Neural cell (in vitro differentiated cells): ENCODE measurements around the gene CD6. TPM values are rescaled to one million over a fixed set of nuclear protein-coding genes. Genes with fewer than 3 reads are reported as not detected.

Experiments used
- H2AFZ ChIP-seq: fragments of 200-600, 300-800 bp; sonication (generic), shearing (Covaris generic); 2 replicates; pipeline ENCODE4 v1.6.0; 2014; ENCODE audit warnings: low read depth, mild to moderate bottlenecking, antibody characterized with exemption, low read length, moderate library complexity
- H3F3A ChIP-seq: fragments of 200-600 bp; shearing (Covaris generic); 2 replicates; pipeline ENCODE4 v1.6.1; 2016; ENCODE audit warnings: mild to moderate bottlenecking, moderate library complexity, mixed read lengths, antibody characterized with exemption, low read length; ENCODE audit not compliant: insufficient read depth, poor library complexity, severe bottlenecking
- H3K27ac ChIP-seq: fragments of 200-600, 300-800 bp; sonication (generic), shearing (Covaris generic); 2 replicates; pipeline ENCODE4 v1.5.1; 2014; ENCODE audit warnings: mild to moderate bottlenecking, low read length, moderate library complexity
- H3K27me3 ChIP-seq: fragments of 300-800, 200-600 bp; sonication (generic), shearing (Covaris generic); 2 replicates; pipeline ENCODE4 v1.6.0; 2014; ENCODE audit warnings: mild to moderate bottlenecking, low read depth, low read length, moderate library complexity; ENCODE audit not compliant: insufficient read depth
- H3K36me3 ChIP-seq: fragments of 300-800, 200-600 bp; sonication (generic), shearing (Covaris generic); 2 replicates; pipeline ENCODE4 v1.5.1; 2014; ENCODE audit warnings: mild to moderate bottlenecking, antibody characterized with exemption, low read length, moderate library complexity; ENCODE audit not compliant: insufficient read depth
- H3K4me2 ChIP-seq: fragments of 300-800, 200-600 bp; sonication (generic), shearing (Covaris generic); 2 replicates; pipeline ENCODE4 v1.6.0; 2014; ENCODE audit warnings: mild to moderate bottlenecking, low read length
- H3K4me3 ChIP-seq: fragments of 300-800, 200-600 bp; sonication (generic), shearing (Covaris generic); 2 replicates; pipeline ENCODE4 v1.5.1; 2014; ENCODE audit warnings: mild to moderate bottlenecking, low read length, moderate library complexity
- H3K79me2 ChIP-seq: fragments of 200-600 bp; shearing (Covaris generic); replicated peaks from 2 replicates; pipeline ENCODE4 v1.6.0; 2014; ENCODE audit warnings: mild to moderate bottlenecking, low read length, moderate library complexity; ENCODE audit not compliant: insufficient read depth
- H3K9ac ChIP-seq: fragments of 300-800, 200-600 bp; sonication (generic), shearing (Covaris generic); 2 replicates; pipeline ENCODE4 v1.6.1; 2016; ENCODE audit warnings: mild to moderate bottlenecking, low read length, mixed read lengths
- H3K9me2 ChIP-seq: fragments of 200-600 bp; shearing (Covaris generic); 2 replicates; pipeline ENCODE4 v1.6.1; 2016; ENCODE audit warnings: mild to moderate bottlenecking, low read length, mixed read lengths; ENCODE audit not compliant: insufficient read depth
- H3K9me3 ChIP-seq: fragments of 200-600, 300-800 bp; sonication (generic), shearing (Covaris generic); 2 replicates; pipeline ENCODE4 v1.6.1; 2016; ENCODE audit warnings: mild to moderate bottlenecking, mixed run types, low read length, moderate library complexity, mixed read lengths
- H4K20me1 ChIP-seq: fragments of 200-600 bp; shearing (Covaris generic); 2 replicates; pipeline ENCODE4 v1.6.1; 2016; ENCODE audit warnings: mild to moderate bottlenecking, mixed run types; ENCODE audit not compliant: insufficient read depth
- EP300 ChIP-seq: fragments of 450-650 bp; conservative IDR thresholded peaks from 2 replicates; pipeline ENCODE4 v1.6.1; 2014; ENCODE audit warnings: antibody characterized with exemption, mild to moderate bottlenecking, moderate library complexity; ENCODE audit not compliant: poor library complexity, severe bottlenecking
- EZH2 ChIP-seq: fragments of 200-600, 300-800 bp; shearing (Covaris generic), sonication (generic); IDR thresholded peaks from 2 replicates; pipeline ENCODE4 v1.6.1; 2014; ENCODE audit warnings: antibody characterized with exemption, low read length, borderline replicate concordance, mild to moderate bottlenecking; ENCODE audit not compliant: insufficient read depth, poor library complexity, severe bottlenecking
- MXI1 ChIP-seq: fragments of 450-650 bp; conservative IDR thresholded peaks from 2 replicates; pipeline ENCODE4 v1.6.1; 2014; ENCODE audit warnings: antibody characterized with exemption, mild to moderate bottlenecking; ENCODE audit not compliant: poor library complexity, severe bottlenecking
- POLR2AphosphoS5 ChIP-seq: IDR thresholded peaks from 2 replicates; pipeline ENCODE4 v1.6.1; 2012
- RAD21 ChIP-seq: fragments of 450-650 bp; conservative IDR thresholded peaks from 2 replicates; pipeline ENCODE4 v1.6.1; 2014; ENCODE audit warnings: antibody characterized with exemption, mild to moderate bottlenecking, moderate library complexity
- REST ChIP-seq: IDR thresholded peaks from 2 replicates; pipeline ENCODE4 v1.6.1; 2012; ENCODE audit warnings: borderline replicate concordance
- SMC3 ChIP-seq: fragments of 450-650 bp; conservative IDR thresholded peaks from 2 replicates; pipeline ENCODE4 v1.6.1; 2014; ENCODE audit warnings: antibody characterized with exemption, mild to moderate bottlenecking, moderate library complexity; ENCODE audit not compliant: poor library complexity
- TAF1 ChIP-seq: IDR thresholded peaks from 2 replicates; pipeline ENCODE4 v1.6.1; 2012; ENCODE audit warnings: low read depth
- polyA plus RNA-seq: library from polyadenylated mRNA; depleted of rRNA; stranded (reverse); fragments of >200 nt; gene quantifications from 2 replicates; pipeline ENCODE4 v1.2.3, GENCODE V29; 2014
- TF ChIP-seq, protein P1 (sequence below): fragments of 450-650 bp; IDR thresholded peaks from 2 replicates; pipeline ENCODE4 v1.5.1; 2014; ENCODE audit warnings: antibody characterized with exemption, mild to moderate bottlenecking, moderate library complexity; ENCODE audit not compliant: poor library complexity, severe bottlenecking

CD6 gene
- polyA plus RNA-seq, 1 donor from 2014 or later = not detected

- Histone ChIP-seq H3K36me3 (no peaks in the 10 kb centered on the region), H3K27me3 (no peaks in the 10 kb centered on the region), H3K9me2 (no peaks in the 10 kb centered on the region), H3K79me2 (no peaks in the 10 kb centered on the region), H3K27ac (no peak overlapping the region), H3K9me3 (no peaks in the 10 kb centered on the region), H3K4me2 (no peak overlapping the region), H4K20me1 (no peaks in the 10 kb centered on the region), H3K4me3 (no peak overlapping the region), H2AFZ (no peak overlapping the region), H3F3A (no peaks in the 10 kb centered on the region), H3K9ac (no peak overlapping the region)
- TF ChIP-seq TAF1 = no peak
- TF ChIP-seq MXI1 = no peak
- TF ChIP-seq REST = no peak
- no peak for TF ChIP-seq POLR2AphosphoS5
- no peak for TF ChIP-seq EZH2
- TF ChIP-seq EP300 = no peak
- TF ChIP-seq SMC3 = no peak
- no peak for TF ChIP-seq RAD21
- TF ChIP-seq, protein P1, sequence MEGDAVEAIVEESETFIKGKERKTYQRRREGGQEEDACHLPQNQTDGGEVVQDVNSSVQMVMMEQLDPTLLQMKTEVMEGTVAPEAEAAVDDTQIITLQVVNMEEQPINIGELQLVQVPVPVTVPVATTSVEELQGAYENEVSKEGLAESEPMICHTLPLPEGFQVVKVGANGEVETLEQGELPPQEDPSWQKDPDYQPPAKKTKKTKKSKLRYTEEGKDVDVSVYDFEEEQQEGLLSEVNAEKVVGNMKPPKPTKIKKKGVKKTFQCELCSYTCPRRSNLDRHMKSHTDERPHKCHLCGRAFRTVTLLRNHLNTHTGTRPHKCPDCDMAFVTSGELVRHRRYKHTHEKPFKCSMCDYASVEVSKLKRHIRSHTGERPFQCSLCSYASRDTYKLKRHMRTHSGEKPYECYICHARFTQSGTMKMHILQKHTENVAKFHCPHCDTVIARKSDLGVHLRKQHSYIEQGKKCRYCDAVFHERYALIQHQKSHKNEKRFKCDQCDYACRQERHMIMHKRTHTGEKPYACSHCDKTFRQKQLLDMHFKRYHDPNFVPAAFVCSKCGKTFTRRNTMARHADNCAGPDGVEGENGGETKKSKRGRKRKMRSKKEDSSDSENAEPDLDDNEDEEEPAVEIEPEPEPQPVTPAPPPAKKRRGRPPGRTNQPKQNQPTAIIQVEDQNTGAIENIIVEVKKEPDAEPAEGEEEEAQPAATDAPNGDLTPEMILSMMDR = no peak
Observed at GRCh38 chr11:60933416-60934123, 37.9 kb upstream of the CD6 start.

DNA sequence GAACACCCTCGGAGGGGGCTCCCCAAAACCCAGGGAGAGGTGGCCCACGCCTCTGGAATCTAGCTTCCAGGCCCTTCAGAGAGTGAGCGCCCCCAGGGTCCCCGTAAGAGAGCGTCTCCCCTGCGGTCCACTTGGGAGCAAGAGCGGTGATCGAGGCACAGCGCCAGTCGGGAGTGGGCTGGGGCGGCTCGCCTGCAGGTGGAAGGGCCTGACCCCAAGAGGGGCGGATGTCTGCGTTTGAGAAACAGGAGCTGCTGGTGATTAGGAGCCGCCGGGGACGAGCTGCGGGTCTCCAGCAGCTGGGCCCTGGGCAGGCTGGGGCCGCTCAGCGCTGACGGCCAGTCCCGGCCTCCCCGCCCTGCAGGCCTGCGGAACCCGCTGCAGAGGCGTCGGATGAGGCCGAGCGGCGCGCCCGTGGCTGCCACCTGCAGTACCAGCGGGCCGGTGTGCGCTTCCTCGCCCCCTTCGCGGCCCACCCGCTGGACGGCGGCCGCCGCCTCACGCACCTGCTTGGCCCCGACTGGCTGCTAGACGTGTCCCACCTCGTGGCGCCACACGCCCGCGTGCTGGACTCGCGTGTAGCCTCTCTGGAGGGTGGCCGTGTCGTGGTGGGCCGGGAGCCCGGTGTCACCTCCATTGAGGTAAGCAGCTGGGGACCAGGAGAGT is 37.2 kb upstream of the CD6 start:
- Histone ChIP-seq H2AFZ (no peak overlapping the region), H3K27me3 (no peaks in the 10 kb centered on the region), H3K9ac (no peak overlapping the region), H3K9me3 (no peaks in the 10 kb centered on the region), H3K9me2 (no peaks in the 10 kb centered on the region), H3K4me3 (no peak overlapping the region), H3K79me2 (no peaks in the 10 kb centered on the region), H3K27ac (no peak overlapping the region), H3K36me3 (no peaks in the 10 kb centered on the region), H4K20me1 (no peaks in the 10 kb centered on the region), H3F3A (no peaks in the 10 kb centered on the region), H3K4me2 (no peak overlapping the region)
- TF ChIP-seq TAF1 (no peak), POLR2AphosphoS5 (no peak), EP300 (no peak), EZH2 (no peak), RAD21 (no peak), REST (no peak)
- TF ChIP-seq, protein P1 = no peak
